Uterine smooth muscle cell (primary cell): ENCODE results near the gene HABP4. TPM values are rescaled to one million over a fixed set of nuclear protein-coding genes. Genes with fewer than 3 reads are reported as not detected.

ENCODE experiments used
- total RNA-seq: library from RNA; depleted of rRNA; stranded (reverse); fragments of >200 nt; gene quantifications from 2 replicates; pipeline ENCODE4 v1.2.3, GENCODE V29; 2014

Gene HABP4, protein sequence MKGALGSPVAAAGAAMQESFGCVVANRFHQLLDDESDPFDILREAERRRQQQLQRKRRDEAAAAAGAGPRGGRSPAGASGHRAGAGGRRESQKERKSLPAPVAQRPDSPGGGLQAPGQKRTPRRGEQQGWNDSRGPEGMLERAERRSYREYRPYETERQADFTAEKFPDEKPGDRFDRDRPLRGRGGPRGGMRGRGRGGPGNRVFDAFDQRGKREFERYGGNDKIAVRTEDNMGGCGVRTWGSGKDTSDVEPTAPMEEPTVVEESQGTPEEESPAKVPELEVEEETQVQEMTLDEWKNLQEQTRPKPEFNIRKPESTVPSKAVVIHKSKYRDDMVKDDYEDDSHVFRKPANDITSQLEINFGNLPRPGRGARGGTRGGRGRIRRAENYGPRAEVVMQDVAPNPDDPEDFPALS
- total RNA-seq, result 26.0 and 26.7 TPM in 2 replicates

GRCh38 chr9:96449845-96450612 lies at the start of gene HABP4:
Gene HABP4, plus strand, starts transcription at chr9:96450169. Its CDS starts 111 bp downstream, at chr9:96450280.

GRCh38 chr9:96418083-96418919 lies 31.7 kb upstream of the HABP4 start, which contains the start of gene ZNF367:
Gene ZNF367, minus strand, starts transcription at chr9:96418370. Its CDS starts 338 bp downstream, at chr9:96418032.

Other genes with a start within 250 kb of the HABP4 start
- 0.25 TPM in 1 of 2 replicates, not detected in the other for gene HSD17B3, start 148.0 kb upstream of the HABP4 start, total RNA-seq
- gene SLC35D2, start 66.5 kb upstream of the HABP4 start, total RNA-seq, result 24.8 and 30.9 TPM in 2 replicates
- 3.9 and 17.2 TPM in 2 replicates for gene ZNF367, start 31.8 kb upstream of the HABP4 start, total RNA-seq
- 9.2 and 16.6 TPM in 2 replicates for gene CDC14B, start 169.7 kb downstream of the HABP4 start, total RNA-seq
- gene PRXL2C, start 205.1 kb downstream of the HABP4 start, total RNA-seq, result 12.9 and 17.0 TPM in 2 replicates